ENCODE data around the gene PPP1R14C. TPM values are rescaled to one million over a fixed set of nuclear protein-coding genes. Genes with fewer than 3 reads are reported as not detected.

Gene PPP1R14C
- polyA plus RNA-seq, 1 donor (not counting 4 experiments of a cell fraction or from before 2014, with no cell fraction given) = 50.6 TPM

DNA sequence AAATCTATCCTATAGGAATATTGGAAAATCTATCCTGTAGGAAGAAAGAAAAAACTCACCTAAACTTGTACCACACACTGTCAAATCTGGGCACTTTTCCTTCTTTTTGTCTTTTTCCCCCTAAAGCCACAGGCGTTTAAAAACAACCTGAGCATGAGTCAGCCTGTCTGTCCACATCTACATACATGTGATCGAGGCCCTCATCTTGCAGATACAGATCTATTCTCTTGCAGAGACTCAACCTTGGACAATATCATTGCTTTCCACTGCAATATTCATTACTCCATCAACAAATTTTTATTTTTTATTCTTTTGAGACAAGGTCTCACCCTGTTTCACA lies 130.1 kb downstream of the PPP1R14C start:
- TF ChIP-seq, protein P1, sequence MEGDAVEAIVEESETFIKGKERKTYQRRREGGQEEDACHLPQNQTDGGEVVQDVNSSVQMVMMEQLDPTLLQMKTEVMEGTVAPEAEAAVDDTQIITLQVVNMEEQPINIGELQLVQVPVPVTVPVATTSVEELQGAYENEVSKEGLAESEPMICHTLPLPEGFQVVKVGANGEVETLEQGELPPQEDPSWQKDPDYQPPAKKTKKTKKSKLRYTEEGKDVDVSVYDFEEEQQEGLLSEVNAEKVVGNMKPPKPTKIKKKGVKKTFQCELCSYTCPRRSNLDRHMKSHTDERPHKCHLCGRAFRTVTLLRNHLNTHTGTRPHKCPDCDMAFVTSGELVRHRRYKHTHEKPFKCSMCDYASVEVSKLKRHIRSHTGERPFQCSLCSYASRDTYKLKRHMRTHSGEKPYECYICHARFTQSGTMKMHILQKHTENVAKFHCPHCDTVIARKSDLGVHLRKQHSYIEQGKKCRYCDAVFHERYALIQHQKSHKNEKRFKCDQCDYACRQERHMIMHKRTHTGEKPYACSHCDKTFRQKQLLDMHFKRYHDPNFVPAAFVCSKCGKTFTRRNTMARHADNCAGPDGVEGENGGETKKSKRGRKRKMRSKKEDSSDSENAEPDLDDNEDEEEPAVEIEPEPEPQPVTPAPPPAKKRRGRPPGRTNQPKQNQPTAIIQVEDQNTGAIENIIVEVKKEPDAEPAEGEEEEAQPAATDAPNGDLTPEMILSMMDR (optimal IDR thresholded peaks at IDR 0.05 in 1 of 3, IDR thresholded peaks at IDR 0.05 in 1 of 3, conservative IDR thresholded peaks at IDR 0.05 in 1 of 3; ENCODE audit: extremely low read depth in 1 of 3, insufficient read depth in 2 of 3, low read length in 3 of 3) = no peak
- no peak for TF ChIP-seq EZH2 (IDR thresholded peaks at IDR 0.05; ENCODE audit: low read length)
- no peaks in the 10 kb centered on the region for H3K9me1 ChIP-seq (ENCODE audit: control insufficient read depth, extremely low read depth, insufficient read depth, low read length)
- H3K9me3 ChIP-seq (ENCODE audit: control insufficient read depth, low read depth, low read length) = no peaks in the 10 kb centered on the region
- no peaks in the 10 kb centered on the region for H3K79me2 ChIP-seq (ENCODE audit: control insufficient read depth, insufficient read depth, low read length)
- no peaks in the 10 kb centered on the region for H3K36me3 ChIP-seq (ENCODE audit: control insufficient read depth in 2 of 2, extremely low read depth in 1 of 2, insufficient read depth in 2 of 2, low read length in 2 of 2)
- H3K4me1 ChIP-seq (ENCODE audit: control insufficient read depth, extremely low read depth, insufficient read depth, low read length) = peaks cover 75% of the 10 kb centered on the region
- DNase-seq (ENCODE audit: low read depth, low spot score) (no peak), FAIRE-seq (peak; percentile 46)
- H3K27me3 ChIP-seq (ENCODE audit: control insufficient read depth, extremely low read depth, insufficient read depth, low read length) = no peaks in the 10 kb centered on the region
- peak overlapping the region; percentile 61 for H3K4me2 ChIP-seq (ENCODE audit: control insufficient read depth, extremely low read depth, insufficient read depth, low read depth, low read length)
- peak overlapping the region; percentile 78 for H3K9ac ChIP-seq (ENCODE audit: control insufficient read depth, extremely low read depth, insufficient read depth, low read length)
- dilution Hi-C loops (cut with MboI; ENCODE audit: extremely low pct_ligation_motif_present, low sequenced_read_pairs) = no loop called here
- no peak overlapping the region for H3K4me3 ChIP-seq (ENCODE audit: control insufficient read depth in 2 of 3, extremely low read depth in 1 of 3, insufficient read depth in 2 of 3, low read depth in 1 of 3, low read length in 3 of 3)
- no peaks in the 10 kb centered on the region for H4K20me1 ChIP-seq (ENCODE audit: control insufficient read depth, extremely low read depth, insufficient read depth, low read length)
- no peak overlapping the region for H2AFZ ChIP-seq (ENCODE audit: control insufficient read depth, low read length)
- H3K27ac ChIP-seq (ENCODE audit: control insufficient read depth, insufficient read depth, low read length) = peak overlapping the region; percentile 97

DNA sequence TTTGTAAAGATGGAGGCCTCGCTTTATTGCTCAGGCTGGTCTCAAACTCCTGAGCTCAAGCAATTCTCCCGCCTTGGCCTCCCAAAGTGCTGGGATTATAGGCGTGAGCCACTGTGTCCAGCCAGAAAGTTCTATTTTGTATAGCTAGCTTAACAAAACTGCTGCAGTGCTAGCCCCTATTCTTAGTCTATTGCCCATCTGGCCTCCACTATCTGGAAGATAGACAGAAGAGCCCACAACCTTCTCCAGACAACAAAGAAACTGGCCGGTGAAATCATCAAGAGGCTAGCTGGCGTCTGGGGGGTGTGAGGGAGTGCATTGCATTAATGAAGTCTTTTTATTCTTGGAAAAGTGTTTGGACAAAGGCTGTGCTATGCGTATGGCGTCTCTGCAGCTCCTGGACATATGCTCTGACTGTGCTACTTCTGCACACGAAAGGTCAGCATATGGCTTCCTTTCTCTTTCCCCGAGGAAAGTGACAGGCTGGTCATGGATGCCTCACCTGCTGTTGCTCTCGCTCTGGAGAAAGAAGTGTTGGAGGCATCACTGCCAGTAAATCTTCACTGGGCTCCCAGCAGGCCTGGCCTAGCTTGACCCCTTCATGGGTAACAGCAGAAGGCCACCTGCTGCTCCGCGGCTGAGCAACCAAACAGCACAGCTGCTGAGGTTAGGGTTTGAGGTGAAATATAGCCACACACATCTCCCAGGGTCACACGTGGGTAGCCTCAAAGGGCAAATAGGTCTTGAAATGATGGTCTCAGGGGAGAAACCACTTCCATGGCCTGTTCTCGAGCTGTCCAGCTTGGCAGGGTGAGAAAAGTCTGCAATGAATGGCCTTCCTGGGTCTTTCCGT lies 130.8 kb downstream of the PPP1R14C start:
- peaks cover 67% of the 10 kb centered on the region for H3K4me1 ChIP-seq (ENCODE audit: control insufficient read depth, extremely low read depth, insufficient read depth, low read length)
- H4K20me1 ChIP-seq (ENCODE audit: control insufficient read depth, extremely low read depth, insufficient read depth, low read length) = no peaks in the 10 kb centered on the region
- TF ChIP-seq, protein P1 (optimal IDR thresholded peaks at IDR 0.05 in 1 of 3, IDR thresholded peaks at IDR 0.05 in 1 of 3, conservative IDR thresholded peaks at IDR 0.05 in 1 of 3; ENCODE audit: extremely low read depth in 1 of 3, insufficient read depth in 2 of 3, low read length in 3 of 3) = no peak
- no peak for TF ChIP-seq EZH2 (IDR thresholded peaks at IDR 0.05; ENCODE audit: low read length)
- H2AFZ ChIP-seq (ENCODE audit: control insufficient read depth, low read length) = no peak overlapping the region
- DNase-seq (ENCODE audit: low read depth, low spot score) = no peak
- no peak for FAIRE-seq
- H3K9me1 ChIP-seq (ENCODE audit: control insufficient read depth, extremely low read depth, insufficient read depth, low read length) = no peaks in the 10 kb centered on the region
- H3K4me3 ChIP-seq (ENCODE audit: control insufficient read depth in 2 of 3, extremely low read depth in 1 of 3, insufficient read depth in 2 of 3, low read depth in 1 of 3, low read length in 3 of 3) = no peak overlapping the region
- H3K36me3 ChIP-seq (ENCODE audit: control insufficient read depth in 2 of 2, extremely low read depth in 1 of 2, insufficient read depth in 2 of 2, low read length in 2 of 2) = no peaks in the 10 kb centered on the region
- H3K79me2 ChIP-seq (ENCODE audit: control insufficient read depth, insufficient read depth, low read length) = no peaks in the 10 kb centered on the region
- peak overlapping the region; percentile 97 for H3K27ac ChIP-seq (ENCODE audit: control insufficient read depth, insufficient read depth, low read length)
- no peak overlapping the region for H3K9ac ChIP-seq (ENCODE audit: control insufficient read depth, extremely low read depth, insufficient read depth, low read length)
- no peaks in the 10 kb centered on the region for H3K9me3 ChIP-seq (ENCODE audit: control insufficient read depth, low read depth, low read length)
- H3K4me2 ChIP-seq (ENCODE audit: control insufficient read depth, extremely low read depth, insufficient read depth, low read depth, low read length) = peak overlapping the region; percentile 61
- H3K27me3 ChIP-seq (ENCODE audit: control insufficient read depth, extremely low read depth, insufficient read depth, low read length) = no peaks in the 10 kb centered on the region
- dilution Hi-C loops (cut with MboI; ENCODE audit: extremely low pct_ligation_motif_present, low sequenced_read_pairs) = no loop called here

Measured in keratinocyte (primary cell).